Endothelial cell of umbilical vein (primary cell): ENCODE results near the gene PCSK9. TPM values are rescaled to one million over a fixed set of nuclear protein-coding genes. Genes with fewer than 3 reads are reported as not detected.

ENCODE experiments used
- BruUV-seq: library from RNA; stranded (reverse); fragments of 400-500 nt; replicated peaks from 2 replicates; lab custom pipeline; 2021; lab: Mats Ljungman, UMichigan
- CTCF ChIA-PET: fragments of 300-600, 350-600 bp; sonication (Branson Sonifier 250); formaldehyde crosslinking; loops from one replicate; lab custom pipeline; 2021; ENCODE audit warnings: antibody characterized with exemption, inconsistent platforms; lab: Charles Lee
- POLR2A ChIA-PET: fragments of 300-600, 350-600 bp; sonication (Branson Sonifier 250); formaldehyde crosslinking; loops from one replicate; lab custom pipeline; 2021; ENCODE audit warnings: antibody characterized with exemption, inconsistent platforms; lab: Charles Lee
- DNase-seq: peaks from one replicate; pipeline ENCODE4 v3.0.0-alpha.2; 2011; ENCODE audit warnings: low read depth, low spot score
- FAIRE-seq: peaks from 2 replicates; lab custom pipeline; 2011; peaks lifted over from hg19 to GRCh38; lab: Jason Lieb, UNC
- H2AFZ ChIP-seq: 2 replicates; pipeline ENCODE4 v1.6.0; 2012; ENCODE audit warnings: low read depth, low read length, control low read depth, inconsistent platforms
- H3K27ac ChIP-seq: 2 replicates; pipeline ENCODE4 v1.5.1; 2011; ENCODE audit warnings: low read depth, mild to moderate bottlenecking, control low read depth, low read length, moderate library complexity; ENCODE audit not compliant: insufficient read depth
- H3K27me3 ChIP-seq, 2 experiments: 2 replicates each; pipeline versions ENCODE4 v1.6.0 to v1.6.1; 2011; ENCODE audit warnings: low read length in 2 of 2, mixed read lengths in 1 of 2; ENCODE audit not compliant: control insufficient read depth in 2 of 2, insufficient read depth in 2 of 2
- H3K36me3 ChIP-seq, 2 experiments: 2 replicates in 1 of 2; 3 replicates in 1 of 2; pipeline ENCODE4 v1.5.1; 2011; ENCODE audit warnings: low read length in 2 of 2, mild to moderate bottlenecking in 1 of 2, moderate library complexity in 1 of 2; ENCODE audit not compliant: control insufficient read depth in 2 of 2, insufficient read depth in 2 of 2; ENCODE audit errors: extremely low read depth in 1 of 2
- H3K4me1 ChIP-seq: 3 replicates; pipeline ENCODE4 v1.5.1; 2011; ENCODE audit warnings: mild to moderate bottlenecking, low read length; ENCODE audit not compliant: control insufficient read depth, insufficient read depth; ENCODE audit errors: extremely low read depth
- H3K4me2 ChIP-seq: 2 replicates; pipeline ENCODE4 v1.6.1; 2011; ENCODE audit warnings: low read length, control low read depth, mixed read lengths; ENCODE audit not compliant: insufficient read depth
- H3K4me3 ChIP-seq, 3 experiments: fragments of 200-600 bp in 1 of 3; sonication (generic), shearing (Covaris generic) in 1 of 3; replicated peaks in 1 of 3; 2 replicates each; pipeline ENCODE4 v1.5.1; 2011 to 2016; ENCODE audit warnings: control low read depth in 3 of 3, low read length in 3 of 3, mild to moderate bottlenecking in 2 of 3, inconsistent platforms in 1 of 3, low read depth in 1 of 3, moderate library complexity in 1 of 3; ENCODE audit not compliant: insufficient read depth in 1 of 3
- H3K79me2 ChIP-seq: 2 replicates; pipeline ENCODE4 v1.6.0; 2012; ENCODE audit warnings: low read length, inconsistent platforms; ENCODE audit not compliant: control insufficient read depth, insufficient read depth
- H3K9ac ChIP-seq: replicated peaks from 2 replicates; pipeline ENCODE3; 2011; ENCODE audit warnings: low read length, control low read depth; ENCODE audit not compliant: insufficient read depth; ENCODE audit errors: extremely low read depth
- H3K9me1 ChIP-seq: replicated peaks from 3 replicates; pipeline ENCODE4 v1.6.0; 2011; ENCODE audit warnings: mild to moderate bottlenecking, low read length; ENCODE audit not compliant: control insufficient read depth, insufficient read depth; ENCODE audit errors: extremely low read depth
- H3K9me3 ChIP-seq: replicated peaks from 2 replicates; pipeline ENCODE4 v1.5.1; 2012; ENCODE audit warnings: low read length, inconsistent platforms; ENCODE audit not compliant: control insufficient read depth, insufficient read depth
- H4K20me1 ChIP-seq: replicated peaks from 2 replicates; pipeline ENCODE3; 2011; ENCODE audit warnings: mild to moderate bottlenecking, low read length; ENCODE audit not compliant: control insufficient read depth, insufficient read depth; ENCODE audit errors: extremely low read depth
- FOS ChIP-seq: IDR thresholded peaks from 2 replicates; pipeline ENCODE4 v1.6.1; 2011; ENCODE audit warnings: mild to moderate bottlenecking, low read length, moderate library complexity, borderline replicate concordance; ENCODE audit not compliant: insufficient read depth
- JUN ChIP-seq: IDR thresholded peaks from 2 replicates; pipeline ENCODE4 v1.6.1; 2011; ENCODE audit warnings: borderline replicate concordance, low read depth; ENCODE audit not compliant: insufficient read length, insufficient read depth
- dilution Hi-C: fragments of 300-500 bp; cut with MboI; formaldehyde crosslinking; loops from one replicate; pipeline ENCODE4 v1.15.0; 2019; ENCODE audit warnings: low sequenced_read_pairs; ENCODE audit not compliant: extremely low pct_ligation_motif_present
- intact Hi-C: fragments of 100-400 bp; cut with micrococcal nuclease; formaldehyde crosslinking; loops from one replicate; pipeline ENCODE4 v1.10.0; 2022
- polyA plus RNA-seq, 4 experiments: library from polyadenylated mRNA; depleted of rRNA in 3 of 4; stranded (reverse) in 3 of 4; unstranded in 1 of 4; fragments of >200 nt; gene quantifications; 2 replicates each; pipeline versions ENCODE4 v1.2.1 to v1.2.3, GENCODE V29; 2011 to 2012; ENCODE audit warnings: missing spikeins in 1 of 4
- total RNA-seq: library from RNA; stranded (reverse); gene quantifications from 2 replicates; pipeline ENCODE4 v1.2.3, GENCODE V29; 2021
- TF ChIP-seq, protein P1 (sequence below), 2 donors: IDR thresholded peaks; 1 replicate in 1 of 2; 2 replicates in 1 of 2; pipeline ENCODE4 v1.5.1; 2011; ENCODE audit warnings: low read length in 2 of 2, mild to moderate bottlenecking in 2 of 2, moderate library complexity in 2 of 2, control low read depth in 1 of 2, inconsistent platforms in 1 of 2, low read depth in 1 of 2; ENCODE audit not compliant: insufficient read depth in 1 of 2; ENCODE audit errors: extremely low read depth in 1 of 2
- TF ChIP-seq, protein P2 (sequence below): IDR thresholded peaks from 2 replicates; pipeline ENCODE4 v1.6.1; 2011; ENCODE audit not compliant: insufficient read depth, insufficient read length

The PCSK9 gene
- total and polyA plus RNA-seq, 2 donors (not counting 3 experiments of a cell fraction or from before 2014, with no cell fraction given), result 0.17 to 0.35 TPM

DNA sequence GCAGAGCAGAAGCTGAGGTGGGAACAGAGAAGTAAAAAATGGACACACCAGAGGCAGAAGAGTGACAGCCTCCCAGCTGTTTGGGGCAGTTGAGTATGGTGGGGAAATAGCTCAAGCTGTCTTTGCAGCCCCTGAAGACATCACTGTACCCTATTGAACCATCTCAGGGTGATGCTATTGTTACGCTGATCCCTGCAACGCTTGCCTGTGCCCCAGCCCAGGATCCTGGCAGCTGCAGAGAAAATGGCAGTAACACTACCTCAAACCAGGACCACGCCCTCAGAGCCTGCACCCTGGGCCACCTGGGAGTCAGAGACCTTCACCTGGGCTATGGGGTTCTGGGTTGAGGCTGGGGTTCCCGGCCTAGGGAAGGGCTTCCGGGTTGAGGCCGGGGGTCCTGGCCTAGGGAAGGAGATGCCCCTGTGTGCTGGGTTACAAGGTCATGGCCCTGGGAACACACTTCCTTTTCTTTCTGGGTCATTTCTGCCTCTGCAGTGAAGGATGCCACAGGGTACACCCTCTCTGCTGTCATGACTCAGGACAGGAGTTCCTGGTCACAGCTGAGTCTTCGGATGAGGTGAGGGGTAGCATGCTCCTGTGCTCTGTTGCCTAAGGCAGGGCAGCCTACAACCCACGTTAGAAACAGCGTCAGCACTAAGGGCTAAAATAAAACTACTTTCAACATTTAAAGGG is 29.0 kb upstream of the PCSK9 start:
- ChIA-PET CTCF (interaction anchor here (0.7 kb wide), 1 partner anchor 12 kb away, joined by 3 read pairs; no protein-coding TSS in a partner anchor), POLR2A (no interaction called here)
- no TSS peak for BruUV-seq
- no peaks in the 10 kb centered on the region for H3K36me3 ChIP-seq
- no peak overlapping the region for H3K27ac ChIP-seq
- H3K27me3 ChIP-seq, result peaks cover 1 to 9% of the 10 kb centered on the region in 2 experiments
- H3K4me3 ChIP-seq, result no peak overlapping the region
- H2AFZ ChIP-seq, result no peak overlapping the region
- TF ChIP-seq JUN, result no peak
- TF ChIP-seq, protein P1, sequence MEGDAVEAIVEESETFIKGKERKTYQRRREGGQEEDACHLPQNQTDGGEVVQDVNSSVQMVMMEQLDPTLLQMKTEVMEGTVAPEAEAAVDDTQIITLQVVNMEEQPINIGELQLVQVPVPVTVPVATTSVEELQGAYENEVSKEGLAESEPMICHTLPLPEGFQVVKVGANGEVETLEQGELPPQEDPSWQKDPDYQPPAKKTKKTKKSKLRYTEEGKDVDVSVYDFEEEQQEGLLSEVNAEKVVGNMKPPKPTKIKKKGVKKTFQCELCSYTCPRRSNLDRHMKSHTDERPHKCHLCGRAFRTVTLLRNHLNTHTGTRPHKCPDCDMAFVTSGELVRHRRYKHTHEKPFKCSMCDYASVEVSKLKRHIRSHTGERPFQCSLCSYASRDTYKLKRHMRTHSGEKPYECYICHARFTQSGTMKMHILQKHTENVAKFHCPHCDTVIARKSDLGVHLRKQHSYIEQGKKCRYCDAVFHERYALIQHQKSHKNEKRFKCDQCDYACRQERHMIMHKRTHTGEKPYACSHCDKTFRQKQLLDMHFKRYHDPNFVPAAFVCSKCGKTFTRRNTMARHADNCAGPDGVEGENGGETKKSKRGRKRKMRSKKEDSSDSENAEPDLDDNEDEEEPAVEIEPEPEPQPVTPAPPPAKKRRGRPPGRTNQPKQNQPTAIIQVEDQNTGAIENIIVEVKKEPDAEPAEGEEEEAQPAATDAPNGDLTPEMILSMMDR (IDR thresholded peaks at IDR 0.05; ENCODE audit: extremely low read depth in 1 of 2, insufficient read depth in 1 of 2, low read depth in 1 of 2, low read length in 2 of 2), result no peak
- dilution Hi-C loops (no loop called here), intact Hi-C loops (no loop called here)
- no peaks in the 10 kb centered on the region for H3K4me1 ChIP-seq
- H3K79me2 ChIP-seq, result no peaks in the 10 kb centered on the region
- DNase-seq (no peak), FAIRE-seq (no peak)
- no peak overlapping the region for H3K9ac ChIP-seq
- no peak overlapping the region for H3K4me2 ChIP-seq
- H3K9me1 ChIP-seq, result no peaks in the 10 kb centered on the region
- no peaks in the 10 kb centered on the region for H4K20me1 ChIP-seq
- no peaks in the 10 kb centered on the region for H3K9me3 ChIP-seq

DNA sequence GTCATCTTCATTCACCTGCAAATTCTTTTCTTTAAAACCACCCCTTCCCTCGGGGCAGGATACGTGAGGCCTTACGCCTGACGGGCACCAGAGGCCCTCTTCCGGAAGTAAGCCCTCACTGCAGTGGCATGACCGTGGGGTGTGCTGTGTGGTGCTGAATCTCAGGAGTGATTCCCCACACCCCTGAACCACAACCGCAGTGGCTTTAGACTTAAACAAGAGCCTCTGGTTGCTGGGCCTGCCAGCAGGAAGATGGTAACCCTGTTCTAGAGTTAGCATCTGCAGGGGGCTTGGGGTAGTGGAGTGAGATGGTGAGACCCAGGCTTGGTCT is 28.5 kb upstream of the PCSK9 start:
- no TSS peak for BruUV-seq
- TF ChIP-seq, protein P2, sequence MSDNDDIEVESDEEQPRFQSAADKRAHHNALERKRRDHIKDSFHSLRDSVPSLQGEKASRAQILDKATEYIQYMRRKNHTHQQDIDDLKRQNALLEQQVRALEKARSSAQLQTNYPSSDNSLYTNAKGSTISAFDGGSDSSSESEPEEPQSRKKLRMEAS, result no peak
- no peak for TF ChIP-seq FOS
- TF ChIP-seq JUN, result no peak
- Histone ChIP-seq H3K27ac (no peak overlapping the region), H3K36me3 (no peaks in the 10 kb centered on the region), H3K27me3 (peaks cover 4 to 13% of the 10 kb centered on the region in 2 experiments), H3K79me2 (no peaks in the 10 kb centered on the region), H3K9me3 (no peaks in the 10 kb centered on the region), H3K4me2 (no peak overlapping the region), H2AFZ (no peak overlapping the region), H3K9me1 (no peaks in the 10 kb centered on the region), H3K9ac (no peak overlapping the region), H4K20me1 (no peaks in the 10 kb centered on the region), H3K4me3 (no peak overlapping the region), H3K4me1 (no peaks in the 10 kb centered on the region)
- CTCF ChIA-PET, result no interaction called here
- DNase-seq, result no peak
- POLR2A ChIA-PET, result no interaction called here
- no peak for FAIRE-seq
- intact Hi-C loops (no loop called here), dilution Hi-C loops (no loop called here)
